Stomach (tissue), 4 donors: Measurements from ENCODE around the gene CAPN12.

Experiments used
- EP300 ChIP-seq: sonication (generic); formaldehyde crosslinking; IDR thresholded peaks from one replicate; pipeline ENCODE4 v1.6.1; 2017; ENCODE audit warnings: antibody characterized with exemption
- TF ChIP-seq, protein P1 (sequence below), 7 experiments: fragments of 450-650 bp in 4 of 7; fragments of 200-600 bp in 3 of 7; sonication (generic) in 3 of 7; IDR thresholded peaks; one replicate each; pipeline ENCODE4 v1.5.1; 2016 to 2019; ENCODE audit warnings: antibody characterized with exemption in 7 of 7, control low read depth in 2 of 7, mild to moderate bottlenecking in 1 of 7

- TF ChIP-seq, protein P1, sequence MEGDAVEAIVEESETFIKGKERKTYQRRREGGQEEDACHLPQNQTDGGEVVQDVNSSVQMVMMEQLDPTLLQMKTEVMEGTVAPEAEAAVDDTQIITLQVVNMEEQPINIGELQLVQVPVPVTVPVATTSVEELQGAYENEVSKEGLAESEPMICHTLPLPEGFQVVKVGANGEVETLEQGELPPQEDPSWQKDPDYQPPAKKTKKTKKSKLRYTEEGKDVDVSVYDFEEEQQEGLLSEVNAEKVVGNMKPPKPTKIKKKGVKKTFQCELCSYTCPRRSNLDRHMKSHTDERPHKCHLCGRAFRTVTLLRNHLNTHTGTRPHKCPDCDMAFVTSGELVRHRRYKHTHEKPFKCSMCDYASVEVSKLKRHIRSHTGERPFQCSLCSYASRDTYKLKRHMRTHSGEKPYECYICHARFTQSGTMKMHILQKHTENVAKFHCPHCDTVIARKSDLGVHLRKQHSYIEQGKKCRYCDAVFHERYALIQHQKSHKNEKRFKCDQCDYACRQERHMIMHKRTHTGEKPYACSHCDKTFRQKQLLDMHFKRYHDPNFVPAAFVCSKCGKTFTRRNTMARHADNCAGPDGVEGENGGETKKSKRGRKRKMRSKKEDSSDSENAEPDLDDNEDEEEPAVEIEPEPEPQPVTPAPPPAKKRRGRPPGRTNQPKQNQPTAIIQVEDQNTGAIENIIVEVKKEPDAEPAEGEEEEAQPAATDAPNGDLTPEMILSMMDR (IDR thresholded peaks at IDR 0.05), result no peak
- TF ChIP-seq EP300, result no peak
These were observed 46.6 kb downstream of the CAPN12 start for GRCh38 chr19:38697641-38698071.
